Measurements from ENCODE around the gene SLC7A4. TPM values are rescaled to one million over a fixed set of nuclear protein-coding genes. Genes with fewer than 3 reads are reported as not detected.
"Not testable (repeated sequence)": the region's sequence is repeated elsewhere in the genome, so short reads cannot be mapped to it uniquely, and the experiment has no call there.

Gene SLC7A4
- total and polyA plus RNA-seq, 7 donors: 0.08 to 0.87 (median 0.10) TPM; not detected in 4

DNA sequence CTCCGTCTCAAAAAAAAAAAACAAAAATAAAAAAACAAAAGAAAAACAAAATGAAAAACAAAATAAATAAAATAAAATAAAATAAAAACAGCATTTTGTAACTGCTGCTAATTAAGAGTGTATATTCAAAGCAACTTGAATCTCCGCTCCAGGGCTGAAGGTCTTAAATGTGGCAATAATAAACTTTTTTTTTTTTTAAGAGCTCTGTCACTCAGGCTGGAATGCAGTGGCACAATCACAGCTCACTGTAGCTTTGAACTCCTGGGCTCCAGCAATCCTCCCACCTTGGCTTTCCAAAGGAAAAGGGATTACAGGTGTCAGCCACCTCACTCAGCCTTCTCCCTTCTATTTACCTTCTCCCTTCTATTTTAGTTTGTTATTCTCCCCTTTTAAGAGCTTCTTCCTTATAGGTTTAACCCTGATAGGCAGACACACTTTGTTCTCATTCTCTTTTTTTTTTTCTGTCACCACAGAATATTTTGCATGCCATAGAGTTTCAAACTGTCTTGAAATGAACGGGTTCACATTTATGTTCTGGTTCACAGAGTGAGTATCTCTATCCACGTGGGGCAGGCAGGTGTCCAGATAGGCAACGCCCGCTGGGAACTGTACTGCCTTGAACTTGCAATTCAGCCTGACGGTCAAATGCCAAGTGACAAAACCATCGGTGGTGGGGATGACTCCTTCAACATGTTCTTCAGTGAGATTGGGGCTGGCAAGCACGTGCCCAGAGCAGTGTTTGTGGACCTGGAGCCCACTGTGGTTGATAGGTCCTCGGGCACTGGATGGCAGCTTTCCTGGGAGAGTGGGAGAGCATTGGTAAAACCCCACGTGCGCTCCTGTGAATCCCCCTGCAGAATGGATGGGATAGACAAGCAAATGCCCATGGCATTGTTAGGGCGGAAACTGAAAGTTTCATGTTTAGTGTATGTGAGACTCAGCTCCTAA is 32.8 kb upstream of the SLC7A4 start:
- TF ChIP-seq, protein P1, sequence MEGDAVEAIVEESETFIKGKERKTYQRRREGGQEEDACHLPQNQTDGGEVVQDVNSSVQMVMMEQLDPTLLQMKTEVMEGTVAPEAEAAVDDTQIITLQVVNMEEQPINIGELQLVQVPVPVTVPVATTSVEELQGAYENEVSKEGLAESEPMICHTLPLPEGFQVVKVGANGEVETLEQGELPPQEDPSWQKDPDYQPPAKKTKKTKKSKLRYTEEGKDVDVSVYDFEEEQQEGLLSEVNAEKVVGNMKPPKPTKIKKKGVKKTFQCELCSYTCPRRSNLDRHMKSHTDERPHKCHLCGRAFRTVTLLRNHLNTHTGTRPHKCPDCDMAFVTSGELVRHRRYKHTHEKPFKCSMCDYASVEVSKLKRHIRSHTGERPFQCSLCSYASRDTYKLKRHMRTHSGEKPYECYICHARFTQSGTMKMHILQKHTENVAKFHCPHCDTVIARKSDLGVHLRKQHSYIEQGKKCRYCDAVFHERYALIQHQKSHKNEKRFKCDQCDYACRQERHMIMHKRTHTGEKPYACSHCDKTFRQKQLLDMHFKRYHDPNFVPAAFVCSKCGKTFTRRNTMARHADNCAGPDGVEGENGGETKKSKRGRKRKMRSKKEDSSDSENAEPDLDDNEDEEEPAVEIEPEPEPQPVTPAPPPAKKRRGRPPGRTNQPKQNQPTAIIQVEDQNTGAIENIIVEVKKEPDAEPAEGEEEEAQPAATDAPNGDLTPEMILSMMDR (IDR thresholded peaks at IDR 0.05): no peak
- ATAC-seq: no peak
- Histone ChIP-seq H3K27me3 (ENCODE audit: insufficient read depth in 3 of 3, low read length in 2 of 3) (no peaks in the 10 kb centered on the region), H3K9me3 (no peaks in the 10 kb centered on the region), H3K4me1 (no peaks in the 10 kb centered on the region), H3K27ac (no peak overlapping the region), H3K4me3 (no peak overlapping the region), H3K36me3 (ENCODE audit: insufficient read depth in 1 of 2, low read depth in 1 of 2) (no peaks in the 10 kb centered on the region)
- DNase-seq: no peak
- intact Hi-C loops (cut with DNase I): loop anchor here in 1 of 2 donors (10.0 kb wide), 1 partner anchor 70 kb away; no protein-coding TSS in a partner anchor
- WGBS, 3 donors: 47 to 59% (median 56%) methylated on average over 13 of the region's 13 CpGs

GRCh38 chr22:21064425-21064824 is 32.1 kb upstream of the SLC7A4 start:
- intact Hi-C loops (cut with DNase I): loop anchor here in 1 of 2 donors (10.0 kb wide), 1 partner anchor 70 kb away; no protein-coding TSS in a partner anchor
- not testable (repeated sequence) for H3K9me3 ChIP-seq; H3K36me3 ChIP-seq (ENCODE audit: insufficient read depth in 1 of 2, low read depth in 1 of 2); H3K27ac ChIP-seq; H3K27me3 ChIP-seq (ENCODE audit: insufficient read depth in 3 of 3, low read length in 2 of 3); ATAC-seq; DNase-seq; H3K4me1 ChIP-seq; H3K4me3 ChIP-seq
- WGBS, 3 donors: 71 to 74% (median 73%) methylated on average over 11 of the region's 11 CpGs

GRCh38 chr22:21061660-21062321 is 29.4 kb upstream of the SLC7A4 start:
- WGBS, 3 donors: 93 to 94% (median 93%) methylated on average over 18 of the region's 18 CpGs
- not testable (repeated sequence) for DNase-seq; H3K27me3 ChIP-seq (ENCODE audit: insufficient read depth in 3 of 3, low read length in 2 of 3); H3K36me3 ChIP-seq (ENCODE audit: insufficient read depth in 1 of 2, low read depth in 1 of 2); ATAC-seq; H3K4me1 ChIP-seq; H3K4me3 ChIP-seq; H3K27ac ChIP-seq; H3K9me3 ChIP-seq
- intact Hi-C loops (cut with DNase I): loop anchor here in 1 of 2 donors (10.0 kb wide), 1 partner anchor 67 kb away; no protein-coding TSS in a partner anchor

DNA sequence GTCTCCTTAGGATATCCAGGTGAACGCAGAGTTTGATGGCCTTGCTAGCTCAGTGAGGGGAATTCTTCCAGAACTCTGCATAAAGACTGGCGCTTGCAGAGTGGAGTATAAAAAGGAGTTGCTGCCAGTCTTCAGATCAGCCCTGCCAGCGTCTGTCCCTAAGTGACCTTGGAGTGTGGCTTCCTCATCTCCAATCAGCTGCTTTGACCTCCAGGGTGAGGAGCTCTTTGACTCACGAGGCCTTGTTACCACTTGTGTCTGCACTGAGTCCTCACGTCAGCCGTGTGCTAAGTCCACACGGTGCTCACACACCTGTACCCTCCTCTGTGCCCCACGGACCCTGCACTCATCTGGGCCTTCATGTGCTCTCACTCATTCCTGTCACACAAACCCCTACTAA is 28.0 kb upstream of the SLC7A4 start:
- 58 to 61% (median 60%) methylated on average over 5 to 7 of the region's 8 CpGs for WGBS, 3 donors
- not testable (repeated sequence) for H3K4me1 ChIP-seq; DNase-seq; ATAC-seq; H3K4me3 ChIP-seq; H3K27ac ChIP-seq; H3K9me3 ChIP-seq; H3K27me3 ChIP-seq (ENCODE audit: insufficient read depth in 3 of 3, low read length in 2 of 3); H3K36me3 ChIP-seq (ENCODE audit: insufficient read depth in 1 of 2, low read depth in 1 of 2)
- intact Hi-C loops (cut with DNase I): loop anchor here in 1 of 2 donors (10.0 kb wide), 1 partner anchor 66 kb away; no protein-coding TSS in a partner anchor

- no peak overlapping the region for H3K4me3 ChIP-seq
- H3K9me3 ChIP-seq: no peaks in the 10 kb centered on the region
- DNase-seq (no peak), ATAC-seq (no peak)
- WGBS, 3 donors: 56 to 64% (median 64%) methylated on average over 7 of the region's 7 CpGs
- no peak overlapping the region for H3K27ac ChIP-seq
- intact Hi-C loops (cut with DNase I): no loop called here
- no peaks in the 10 kb centered on the region for H3K4me1 ChIP-seq
- no peaks in the 10 kb centered on the region for H3K36me3 ChIP-seq (ENCODE audit: insufficient read depth in 1 of 2, low read depth in 1 of 2)
- H3K27me3 ChIP-seq (ENCODE audit: insufficient read depth in 3 of 3, low read length in 2 of 3): no peaks in the 10 kb centered on the region
- TF ChIP-seq, protein P1 (IDR thresholded peaks at IDR 0.05): no peak
Measured at GRCh38 chr22:21055880-21056319, 23.5 kb upstream of the SLC7A4 start.

- H3K4me1 ChIP-seq: no peaks in the 10 kb centered on the region
- H3K9me3 ChIP-seq: no peaks in the 10 kb centered on the region
- DNase-seq: no peak
- ATAC-seq: no peak
- H3K27ac ChIP-seq: no peak overlapping the region
- no peaks in the 10 kb centered on the region for H3K36me3 ChIP-seq (ENCODE audit: insufficient read depth in 1 of 2, low read depth in 1 of 2)
- TF ChIP-seq, protein P1 (IDR thresholded peaks at IDR 0.05): no peak
- 61 to 63% (median 63%) methylated on average over 4 of the region's 4 CpGs for whole genome bisulfite sequencing, 3 donors
- intact Hi-C loops (cut with DNase I): no loop called here
- no peaks in the 10 kb centered on the region for H3K27me3 ChIP-seq (ENCODE audit: insufficient read depth in 3 of 3, low read length in 2 of 3)
- no peak overlapping the region for H3K4me3 ChIP-seq
Measured at GRCh38 chr22:21055564-21055834, 23.1 kb upstream of the SLC7A4 start.

Data from psoas muscle (tissue), 8 donors.